Heart left ventricle (tissue), 16 donors: ENCODE data around the gene PRLH. TPM values are rescaled to one million over a fixed set of nuclear protein-coding genes. Genes with fewer than 3 reads are reported as not detected.

Experiments
- ATAC-seq, 4 donors: fragments of 200-7000 bp; cut with Tn5 transposase; one replicate each; pipeline ENCODE4 v1.9.1; 2020 to 2022; ENCODE audit warnings: moderate library complexity in 4 of 4, mild to moderate bottlenecking in 3 of 4, moderate number of reproducible peaks in 1 of 4
- DNase-seq, 5 donors: peaks; one replicate each; pipeline ENCODE4 v3.0.0-alpha.2; 2020
- H3K27ac ChIP-seq, 12 donors: fragments of 200-600 bp; sonication (generic) in 4 of 12; one replicate each; pipeline versions ENCODE4 v1.5.0 to v1.8.0; 2016 to 2022; ENCODE audit warnings: mild to moderate bottlenecking in 2 of 12
- H3K27me3 ChIP-seq, 9 donors: fragments of 200-600 bp; sonication (generic) in 2 of 9; one replicate each; pipeline versions ENCODE4 v1.5.1 to v1.8.0; 2016 to 2022; ENCODE audit warnings: mild to moderate bottlenecking in 3 of 9
- H3K36me3 ChIP-seq, 9 donors: fragments of 200-600 bp; sonication (generic) in 2 of 9; one replicate each; pipeline versions ENCODE4 v1.5.0 to v1.8.0; 2018 to 2022; ENCODE audit warnings: mild to moderate bottlenecking in 2 of 9
- H3K4me1 ChIP-seq, 12 donors: fragments of 200-600 bp; sonication (generic) in 4 of 12; one replicate each; pipeline versions ENCODE4 v1.5.0 to v1.8.0; 2016 to 2022; ENCODE audit warnings: mild to moderate bottlenecking in 3 of 12
- H3K4me3 ChIP-seq, 12 donors: fragments of 200-600 bp; sonication (generic) in 4 of 12; one replicate each; pipeline versions ENCODE4 v1.5.0 to v1.8.0; 2017 to 2022; ENCODE audit warnings: mild to moderate bottlenecking in 9 of 12, moderate library complexity in 4 of 12
- H3K9me3 ChIP-seq, 12 donors: fragments of 200-600 bp; sonication (generic) in 4 of 12; one replicate each; pipeline versions ENCODE4 v1.5.0 to v1.8.0; 2016 to 2022; ENCODE audit warnings: mild to moderate bottlenecking in 1 of 12
- POLR2A ChIP-seq, 2 donors: fragments of 450-650 bp; IDR thresholded peaks; one replicate each; pipeline ENCODE4 v1.6.1; 2017; ENCODE audit warnings: antibody characterized with exemption in 2 of 2, mild to moderate bottlenecking in 2 of 2, moderate library complexity in 2 of 2
- WGBS, 4 donors: extraction: QIAGEN DNeasy Blood & Tissue Kit in 2 of 4; methylation state at CpG; one replicate each; pipeline versions ENCODE4 v1.1.5 to v1.1.7; 2013 to 2018; 5-methylcytosine and 5-hydroxymethylcytosine counted together
- intact Hi-C, 10 donors: fragments of 100-400 bp; cut with DNase I; formaldehyde crosslinking; loops; one replicate each; pipeline versions ENCODE4 v1.11.1 to v1.14.2; 2022
- polyA plus RNA-seq, 2 donors: library from polyadenylated mRNA; stranded (reverse); fragments of 200-250 nt; gene quantifications; one replicate each; pipeline ENCODE4 v1.2.3, GENCODE V29; 2013
- total RNA-seq, 9 donors: library from RNA; depleted of rRNA in 2 of 9; stranded (reverse); fragments of >200 nt in 2 of 9; fragmentation: NEBNext Ultra II Directional in 3 of 9; extraction: Animal tissue kit (Norgen Biotek cat#: 25700) in 3 of 9; gene quantifications; one replicate each; pipeline versions ENCODE4 v1.1.0 to v1.2.4, GENCODE V29; 2016 to 2023
- TF ChIP-seq, protein P1 (sequence below), 12 donors: fragments of 200-600 bp; sonication (generic) in 4 of 12; IDR thresholded peaks; one replicate each; pipeline versions ENCODE4 v1.5.0 to v1.8.0; 2018 to 2022; ENCODE audit warnings: antibody characterized with exemption in 12 of 12, mild to moderate bottlenecking in 5 of 12
- donor health status: ischemic (EF 13 %, LVEDD 7.1; RV severe dilation, severe dysfunction).
- donor health status: healthy with polysubstance abuse.
- donor health status: DM: no; HTN: yes; CAD: no.
- donor health status: DM: no; HTN: no; CAD: no.
- donor health status: ischemic (EF 25% LVEDD 6.9; RV normal size, moderate dysfunction).
- donor health status: ischemic (EF 25% LVEDD 5.7; RV mildly dilated, moderate dysfunction).
- donor health status: healthy.
- donor health status: DM: yes; HTN: yes; CAD: no.
- donor health status: ischemic (EF 35%, LVEDD 5.7; RV mildly dilated, moderate dysfunction).
- donor health status: nonischemic (EF 11% LVEDD 7.7; RV severe dilation, severe dysfunction).
- donor health status: DM: yes; HTN: yes; CAD: no.
- donor health status: PGD.
- donor health status: ischemic (EF 29% LVEDD 5.4; RV normal size, mild dysfunction).
- donor health status: nonischemic (EF 23%, LVEDD 6.1; RV moderate dilation, normal function).

Gene PRLH
- total and polyA plus RNA-seq, 11 donors: not detected

DNA sequence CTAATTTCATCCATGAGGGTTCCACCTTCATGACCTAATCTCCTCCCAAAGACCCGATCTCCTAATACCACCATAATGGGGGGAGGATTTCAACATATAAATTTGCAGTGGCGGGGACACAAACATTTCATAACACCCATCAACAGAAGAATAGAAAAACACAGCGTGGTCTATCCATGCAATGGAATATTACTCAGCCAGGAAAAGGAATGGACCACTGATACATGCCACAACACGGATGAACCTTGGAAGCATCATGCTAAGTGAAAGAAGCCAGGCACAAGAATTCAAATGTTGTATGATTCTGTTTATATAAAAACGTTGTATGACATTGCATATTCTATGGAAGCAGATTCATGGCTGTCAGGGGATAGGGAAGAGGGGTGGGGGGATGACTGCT is 2.7 kb downstream of the PRLH start:
- Histone ChIP-seq H3K4me1 (peaks cover 0 to 15% (median 12%) of the 10 kb centered on the region in 12 donors), H3K36me3 (no peaks in the 10 kb centered on the region), H3K27ac (no peak overlapping the region), H3K9me3 (no peaks in the 10 kb centered on the region), H3K27me3 (peaks cover 0 to 10% (median 0%) of the 10 kb centered on the region in 9 donors), H3K4me3 (no peak overlapping the region)
- 91 to 97% (median 95%) methylated on average over 5 of the region's 5 CpGs for WGBS, 4 donors
- DNase-seq (no peak), ATAC-seq (no peak)
- intact Hi-C loops: loop anchor here in 1 of 10 donors (10.0 kb wide), 1 partner anchor 474 kb away; no protein-coding TSS in a partner anchor
- TF ChIP-seq, protein P1, sequence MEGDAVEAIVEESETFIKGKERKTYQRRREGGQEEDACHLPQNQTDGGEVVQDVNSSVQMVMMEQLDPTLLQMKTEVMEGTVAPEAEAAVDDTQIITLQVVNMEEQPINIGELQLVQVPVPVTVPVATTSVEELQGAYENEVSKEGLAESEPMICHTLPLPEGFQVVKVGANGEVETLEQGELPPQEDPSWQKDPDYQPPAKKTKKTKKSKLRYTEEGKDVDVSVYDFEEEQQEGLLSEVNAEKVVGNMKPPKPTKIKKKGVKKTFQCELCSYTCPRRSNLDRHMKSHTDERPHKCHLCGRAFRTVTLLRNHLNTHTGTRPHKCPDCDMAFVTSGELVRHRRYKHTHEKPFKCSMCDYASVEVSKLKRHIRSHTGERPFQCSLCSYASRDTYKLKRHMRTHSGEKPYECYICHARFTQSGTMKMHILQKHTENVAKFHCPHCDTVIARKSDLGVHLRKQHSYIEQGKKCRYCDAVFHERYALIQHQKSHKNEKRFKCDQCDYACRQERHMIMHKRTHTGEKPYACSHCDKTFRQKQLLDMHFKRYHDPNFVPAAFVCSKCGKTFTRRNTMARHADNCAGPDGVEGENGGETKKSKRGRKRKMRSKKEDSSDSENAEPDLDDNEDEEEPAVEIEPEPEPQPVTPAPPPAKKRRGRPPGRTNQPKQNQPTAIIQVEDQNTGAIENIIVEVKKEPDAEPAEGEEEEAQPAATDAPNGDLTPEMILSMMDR (IDR thresholded peaks at IDR 0.05): no peak
- TF ChIP-seq POLR2A (IDR thresholded peaks at IDR 0.05): no peak

DNA sequence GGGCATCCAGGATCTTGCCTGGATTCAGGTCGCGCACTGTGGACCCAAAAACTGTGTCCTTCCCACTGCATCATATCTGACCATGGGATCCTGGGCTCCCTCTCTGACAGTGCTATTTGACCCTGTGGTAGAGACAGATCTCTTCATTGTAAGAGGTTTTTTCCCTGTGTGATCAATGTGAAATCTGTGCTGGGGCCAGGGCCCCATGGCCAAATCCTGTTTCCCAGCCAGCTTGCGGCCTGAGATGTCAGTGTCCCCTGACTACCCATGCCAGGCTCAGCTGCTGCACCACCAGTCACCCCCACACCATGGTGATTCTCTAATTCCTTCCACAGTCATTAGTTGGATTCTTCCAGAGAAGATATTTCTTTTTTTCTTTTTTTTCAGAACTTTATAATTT is 3.5 kb downstream of the PRLH start:
- no peak for TF ChIP-seq POLR2A (IDR thresholded peaks at IDR 0.05)
- TF ChIP-seq, protein P1 (IDR thresholded peaks at IDR 0.05): no peak
- Histone ChIP-seq H3K27me3 (peaks cover 0 to 3% (median 0%) of the 10 kb centered on the region in 9 donors), H3K9me3 (no peaks in the 10 kb centered on the region), H3K36me3 (no peaks in the 10 kb centered on the region), H3K4me3 (no peak overlapping the region), H3K27ac (no peak overlapping the region), H3K4me1 (peaks cover 0 to 19% (median 12%) of the 10 kb centered on the region in 12 donors)
- intact Hi-C loops: loop anchor here in 9 of 10 donors (2.0 to 10.0 kb wide), 8 partner anchors 57 to 478 kb away; no protein-coding TSS in a partner anchor
- DNase-seq (peak in 1 of 5 donors; percentile 7), ATAC-seq (no peak)
- 92 to 97% (median 95%) methylated on average over 3 of the region's 3 CpGs for WGBS, 4 donors

DNA sequence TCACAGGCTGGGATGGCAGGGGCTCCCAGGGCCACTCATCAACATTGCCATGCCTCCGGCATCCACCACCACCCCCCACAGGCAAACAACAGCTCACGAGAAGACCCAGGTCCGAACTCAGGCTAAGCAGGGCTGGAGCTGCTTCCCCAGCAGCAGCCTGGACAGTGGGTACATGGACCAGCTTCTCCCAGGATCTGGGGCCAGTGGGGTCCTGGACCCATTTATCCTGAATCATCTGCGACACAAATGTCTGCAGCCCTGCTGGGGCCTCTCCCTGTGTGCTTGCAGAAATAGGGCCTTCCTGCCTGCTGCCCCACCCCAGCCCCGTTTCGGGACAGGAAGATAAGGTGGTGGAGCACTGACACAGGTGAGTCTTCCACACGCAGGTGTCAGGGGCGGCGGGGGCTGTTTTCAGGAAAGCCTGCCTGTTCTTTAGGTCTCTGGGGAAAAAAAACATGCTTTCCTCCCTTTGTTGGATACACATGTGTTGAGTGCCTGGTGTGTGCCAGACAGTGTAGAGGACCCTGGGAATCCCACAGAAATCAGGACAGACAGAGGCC is 4.5 kb downstream of the PRLH start:
- intact Hi-C loops: loop anchor here in 8 of 10 donors (1.0 to 10.0 kb wide), 9 partner anchors 56 to 479 kb away; no protein-coding TSS in a partner anchor
- DNase-seq: peak in 1 of 5 donors; percentile 15
- Histone ChIP-seq H3K27ac (no peak overlapping the region), H3K4me1 (peaks cover 0 to 29% (median 12%) of the 10 kb centered on the region in 12 donors), H3K36me3 (no peaks in the 10 kb centered on the region), H3K27me3 (no peaks in the 10 kb centered on the region), H3K4me3 (no peak overlapping the region), H3K9me3 (no peaks in the 10 kb centered on the region)
- no peak for ATAC-seq
- TF ChIP-seq, protein P1 (IDR thresholded peaks at IDR 0.05): no peak
- no peak for TF ChIP-seq POLR2A (IDR thresholded peaks at IDR 0.05)
- 81 to 89% (median 84%) methylated on average over 9 of the region's 9 CpGs for WGBS, 4 donors

DNA sequence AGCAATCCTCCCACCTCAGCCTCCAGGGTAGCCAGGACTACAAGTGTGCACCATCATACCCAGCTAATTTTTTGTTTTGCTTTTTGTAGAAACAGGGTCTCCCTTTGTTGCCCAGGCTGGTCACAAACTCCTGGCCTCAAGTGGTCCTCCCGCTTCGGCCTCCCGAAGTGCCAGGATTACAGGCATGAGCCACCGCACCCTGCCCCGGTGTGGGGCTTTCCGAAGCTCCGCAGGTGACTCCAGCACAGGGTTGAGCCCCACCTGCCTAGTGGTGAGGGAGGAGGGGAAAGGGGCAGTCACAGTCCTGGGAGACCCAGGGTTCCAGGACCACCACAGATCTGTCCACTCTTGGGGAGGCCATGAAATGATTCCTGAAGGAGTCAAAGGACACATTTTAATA is 5.2 kb downstream of the PRLH start:
- no peak overlapping the region for H3K27ac ChIP-seq
- H3K27me3 ChIP-seq: no peaks in the 10 kb centered on the region
- ATAC-seq (peak in 1 of 4 donors; percentile 3), DNase-seq (peak in 1 of 5 donors; percentile 15)
- H3K4me1 ChIP-seq: peaks cover 0 to 29% (median 12%) of the 10 kb centered on the region in 12 donors
- TF ChIP-seq, protein P1 (IDR thresholded peaks at IDR 0.05): no peak
- no peak for TF ChIP-seq POLR2A (IDR thresholded peaks at IDR 0.05)
- no peaks in the 10 kb centered on the region for H3K9me3 ChIP-seq
- no peaks in the 10 kb centered on the region for H3K36me3 ChIP-seq
- no peak overlapping the region for H3K4me3 ChIP-seq
- intact Hi-C loops: loop anchor here in 8 of 10 donors (1.0 to 10.0 kb wide), 9 partner anchors 56 to 479 kb away; no protein-coding TSS in a partner anchor
- WGBS, 4 donors: 78 to 96% (median 89%) methylated on average over 7 of the region's 7 CpGs
